ENCODE data around the gene ENKUR.

GRCh38 chr10:24991298-24991697 lies 24.7 kb downstream of the ENKUR start:
- TF ChIP-seq TAF1 (IDR thresholded peaks at IDR 0.05; ENCODE audit: borderline replicate concordance, insufficient read depth, low read length) (no peak), POLR2AphosphoS5 (IDR thresholded peaks at IDR 0.05; ENCODE audit: low read depth, low read length) (no peak), REST (IDR thresholded peaks at IDR 0.05; ENCODE audit: insufficient read depth in 1 of 2, low read depth in 2 of 2, low read length in 2 of 2) (no peak)
